Sigmoid colon (tissue), 4 donors: ENCODE measurements around the gene RHBDF1.

Source experiments
- EP300 ChIP-seq, 4 donors: sonication (generic); formaldehyde crosslinking; IDR thresholded peaks; one replicate each; pipeline ENCODE4 v1.6.1; 2017; ENCODE audit warnings: antibody characterized with exemption in 4 of 4
- POLR2A ChIP-seq, 2 donors: fragments of 450-650 bp; IDR thresholded peaks; one replicate each; pipeline ENCODE4 v1.6.1; 2016; ENCODE audit warnings: antibody characterized with exemption in 2 of 2, mild to moderate bottlenecking in 2 of 2, moderate library complexity in 2 of 2
- POLR2AphosphoS5 ChIP-seq, 4 donors: sonication (generic); formaldehyde crosslinking; IDR thresholded peaks; one replicate each; pipeline ENCODE4 v1.6.1; 2017; ENCODE audit warnings: antibody characterized with exemption in 4 of 4
- TF ChIP-seq, protein P1 (sequence below), 4 experiments: fragments of 450-650 bp in 3 of 4; fragments of 200-600 bp in 1 of 4; IDR thresholded peaks; one replicate each; pipeline ENCODE4 v1.5.1; 2016 to 2019; ENCODE audit warnings: antibody characterized with exemption in 4 of 4, mild to moderate bottlenecking in 3 of 4, moderate library complexity in 2 of 4

DNA sequence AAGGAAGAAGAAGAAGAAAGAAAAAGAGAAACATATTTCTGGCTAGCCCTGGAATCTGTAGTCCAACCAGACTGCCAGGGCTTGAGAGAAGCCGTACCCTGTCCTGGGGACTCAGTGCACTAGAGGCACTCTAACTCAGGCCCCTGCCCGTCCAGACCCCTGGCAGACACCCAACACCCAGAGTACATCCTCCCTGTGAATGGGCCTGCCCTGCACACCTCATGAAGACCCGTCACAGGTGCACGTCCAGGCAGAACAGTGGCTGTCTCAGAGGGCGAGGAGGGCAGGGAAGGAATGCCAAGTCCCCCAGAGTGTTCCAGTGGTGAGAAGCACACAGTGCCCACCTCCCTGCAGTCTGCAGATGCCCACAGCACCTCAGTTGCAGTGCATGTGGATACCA lies 28.6 kb upstream of the RHBDF1 start:
- TF ChIP-seq POLR2A (IDR thresholded peaks at IDR 0.05), result no peak
- TF ChIP-seq, protein P1, sequence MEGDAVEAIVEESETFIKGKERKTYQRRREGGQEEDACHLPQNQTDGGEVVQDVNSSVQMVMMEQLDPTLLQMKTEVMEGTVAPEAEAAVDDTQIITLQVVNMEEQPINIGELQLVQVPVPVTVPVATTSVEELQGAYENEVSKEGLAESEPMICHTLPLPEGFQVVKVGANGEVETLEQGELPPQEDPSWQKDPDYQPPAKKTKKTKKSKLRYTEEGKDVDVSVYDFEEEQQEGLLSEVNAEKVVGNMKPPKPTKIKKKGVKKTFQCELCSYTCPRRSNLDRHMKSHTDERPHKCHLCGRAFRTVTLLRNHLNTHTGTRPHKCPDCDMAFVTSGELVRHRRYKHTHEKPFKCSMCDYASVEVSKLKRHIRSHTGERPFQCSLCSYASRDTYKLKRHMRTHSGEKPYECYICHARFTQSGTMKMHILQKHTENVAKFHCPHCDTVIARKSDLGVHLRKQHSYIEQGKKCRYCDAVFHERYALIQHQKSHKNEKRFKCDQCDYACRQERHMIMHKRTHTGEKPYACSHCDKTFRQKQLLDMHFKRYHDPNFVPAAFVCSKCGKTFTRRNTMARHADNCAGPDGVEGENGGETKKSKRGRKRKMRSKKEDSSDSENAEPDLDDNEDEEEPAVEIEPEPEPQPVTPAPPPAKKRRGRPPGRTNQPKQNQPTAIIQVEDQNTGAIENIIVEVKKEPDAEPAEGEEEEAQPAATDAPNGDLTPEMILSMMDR (IDR thresholded peaks at IDR 0.05), result no peak
- no peak for TF ChIP-seq POLR2AphosphoS5 (IDR thresholded peaks at IDR 0.05)
- no peak for TF ChIP-seq EP300 (IDR thresholded peaks at IDR 0.05)
